Measurements from ENCODE around the gene ZNF564.

Gene ZNF564

GRCh38 chr19:12543855-12544254 is 7.4 kb downstream of the ZNF564 start:
- H3K9me3 ChIP-seq = no peaks in the 10 kb centered on the region
- peaks cover 0 to 4% of the 10 kb centered on the region in 2 experiments for H3K4me1 ChIP-seq (ENCODE audit: control insufficient read depth in 1 of 2, insufficient read depth in 1 of 2, low read depth in 1 of 2, low read length in 1 of 2)
- no peaks in the 10 kb centered on the region for H3K27me3 ChIP-seq
- no peak for TF ChIP-seq CTCF (IDR thresholded peaks at IDR 0.05)
- H3K27ac ChIP-seq = peak overlapping the region; percentile 25
- H3K36me3 ChIP-seq = peaks cover 19% of the 10 kb centered on the region
- H3K4me3 ChIP-seq (ENCODE audit: low read depth in 1 of 2, low read length in 1 of 2) = no peak overlapping the region

- Histone ChIP-seq H3K9me3 (peaks cover 80% of the 10 kb centered on the region), H3K4me3 (ENCODE audit: low read depth in 1 of 2, low read length in 1 of 2) (no peak overlapping the region), H3K36me3 (peaks cover 27% of the 10 kb centered on the region), H3K27me3 (no peaks in the 10 kb centered on the region), H3K4me1 (ENCODE audit: control insufficient read depth in 1 of 2, insufficient read depth in 1 of 2, low read depth in 1 of 2, low read length in 1 of 2) (no peaks in the 10 kb centered on the region), H3K27ac (no peak overlapping the region)
- TF ChIP-seq CTCF (IDR thresholded peaks at IDR 0.05) = no peak
These were observed 24.0 kb downstream of the ZNF564 start for GRCh38 chr19:12527034-12527836.

- H3K27ac ChIP-seq = no peak overlapping the region
- peaks cover 87% of the 10 kb centered on the region for H3K9me3 ChIP-seq
- TF ChIP-seq CTCF (IDR thresholded peaks at IDR 0.05) = no peak
- peaks cover 27% of the 10 kb centered on the region for H3K36me3 ChIP-seq
- H3K4me3 ChIP-seq (ENCODE audit: low read depth in 1 of 2, low read length in 1 of 2) = no peak overlapping the region
- no peaks in the 10 kb centered on the region for H3K27me3 ChIP-seq
- H3K4me1 ChIP-seq (ENCODE audit: control insufficient read depth in 1 of 2, insufficient read depth in 1 of 2, low read depth in 1 of 2, low read length in 1 of 2) = no peaks in the 10 kb centered on the region
These were observed 24.7 kb downstream of the ZNF564 start for GRCh38 chr19:12526542-12526941.

GRCh38 chr19:12521996-12522395 is 29.3 kb downstream of the ZNF564 start:
- Histone ChIP-seq H3K9me3 (peaks cover 81% of the 10 kb centered on the region), H3K27me3 (no peaks in the 10 kb centered on the region), H3K27ac (no peak overlapping the region), H3K4me1 (ENCODE audit: control insufficient read depth in 1 of 2, insufficient read depth in 1 of 2, low read depth in 1 of 2, low read length in 1 of 2) (no peaks in the 10 kb centered on the region), H3K36me3 (peaks cover 10% of the 10 kb centered on the region), H3K4me3 (ENCODE audit: low read depth in 1 of 2, low read length in 1 of 2) (no peak overlapping the region)
- TF ChIP-seq CTCF (IDR thresholded peaks at IDR 0.05) = no peak

GRCh38 chr19:12513531-12514061 is 37.7 kb downstream of the ZNF564 start:
- no peak for TF ChIP-seq CTCF (IDR thresholded peaks at IDR 0.05)
- H3K9me3 ChIP-seq = peaks cover 39% of the 10 kb centered on the region
- peaks cover 17% of the 10 kb centered on the region for H3K27me3 ChIP-seq
- H3K4me1 ChIP-seq (ENCODE audit: control insufficient read depth in 1 of 2, insufficient read depth in 1 of 2, low read depth in 1 of 2, low read length in 1 of 2) = no peaks in the 10 kb centered on the region
- no peaks in the 10 kb centered on the region for H3K36me3 ChIP-seq
- H3K4me3 ChIP-seq (ENCODE audit: low read depth in 1 of 2, low read length in 1 of 2) = no peak overlapping the region
- H3K27ac ChIP-seq = no peak overlapping the region

Data from neutrophil (primary cell).